ENCODE results near the gene MAP2K5.

The MAP2K5 gene

DNA sequence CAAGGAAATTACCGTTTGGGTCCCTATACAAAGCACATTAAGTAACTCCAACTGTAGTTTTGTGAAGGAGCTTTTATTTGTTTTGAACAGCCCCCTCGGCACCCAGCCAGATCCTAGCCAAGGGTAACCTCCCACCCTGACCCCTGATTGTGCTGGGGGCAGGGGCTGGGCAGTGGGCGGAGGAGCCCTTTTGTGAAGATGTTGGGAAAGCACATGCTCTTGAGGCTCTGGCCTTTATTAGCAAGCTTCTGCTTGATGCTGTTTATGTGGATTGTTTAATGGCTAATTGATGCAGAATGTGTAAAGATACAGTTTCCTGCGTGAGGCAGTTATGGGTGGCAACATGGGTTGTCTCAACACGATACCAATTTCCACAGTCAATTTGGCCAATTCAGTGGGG, 136.5 kb downstream of the MAP2K5 start:
- no peak for DNase-seq

DNA sequence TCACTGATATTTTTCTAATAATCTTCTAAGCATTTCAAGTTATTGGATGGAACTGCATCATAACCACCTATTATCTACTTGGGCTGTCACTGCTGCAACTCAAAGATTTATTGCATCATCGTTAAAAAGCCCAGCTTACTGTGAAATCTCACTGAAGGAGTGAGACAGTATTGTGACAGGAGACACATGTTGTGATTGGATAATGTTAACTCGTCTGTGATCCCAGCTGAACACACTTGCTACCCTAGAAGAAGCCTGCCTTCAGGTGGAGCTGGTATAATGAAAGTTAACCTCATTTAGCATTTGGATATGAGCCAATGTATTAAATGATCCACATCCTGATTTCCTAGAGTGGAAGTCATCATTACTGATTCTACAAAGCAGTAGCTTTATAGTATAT, 138.1 kb downstream of the MAP2K5 start:
- no peak for DNase-seq

DNA sequence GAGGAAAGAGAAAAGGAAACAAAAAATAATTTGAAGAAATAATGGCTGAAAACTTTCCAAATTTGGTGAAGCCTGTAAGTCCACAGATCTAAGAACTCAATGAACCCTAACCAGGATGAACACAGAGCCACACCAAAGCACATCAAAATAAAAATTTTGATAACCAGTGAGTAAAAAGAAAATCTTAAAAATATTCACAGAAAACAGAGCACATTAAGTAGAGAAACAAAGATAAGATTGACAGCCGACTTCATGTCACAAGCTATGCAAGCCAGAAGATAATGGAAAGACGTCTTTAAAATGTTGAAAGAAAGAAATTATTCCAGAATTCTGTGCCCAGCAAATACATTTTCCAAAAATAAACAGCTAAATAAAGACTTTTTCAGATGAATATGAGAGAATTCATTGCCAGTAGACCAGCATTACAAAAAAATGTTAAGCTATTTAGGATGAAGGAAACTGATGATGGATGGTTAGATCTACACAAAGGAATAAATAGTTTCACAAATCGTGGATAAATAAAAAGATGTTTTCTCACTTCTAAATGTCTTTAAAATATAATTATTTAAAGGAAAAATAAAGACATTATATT, 142.6 kb downstream of the MAP2K5 start:
- no peak for DNase-seq

GRCh38 chr15:67685716-67686115, 143.2 kb downstream of the MAP2K5 start:
- no peak for DNase-seq

GRCh38 chr15:67690936-67691335, 148.4 kb downstream of the MAP2K5 start:
- no peak for DNase-seq

DNA sequence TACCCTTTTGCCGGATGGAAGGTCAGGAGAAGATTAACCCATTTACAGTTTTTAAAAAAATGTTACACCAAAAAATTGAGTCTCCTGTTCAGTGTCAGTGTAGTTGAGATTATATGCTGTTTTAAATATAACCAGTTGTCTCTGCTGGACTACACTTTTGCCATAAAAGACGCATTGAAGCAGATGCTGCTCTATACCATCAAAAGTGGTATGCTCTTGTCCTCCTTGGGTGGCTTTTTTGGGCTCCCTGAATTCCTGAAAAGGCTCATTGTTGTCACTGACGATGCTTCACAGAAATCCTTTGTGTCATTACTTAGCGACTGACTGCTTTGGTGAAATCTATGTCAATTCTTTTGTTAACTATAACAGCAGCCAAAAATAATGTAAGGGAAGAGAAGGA, 148.9 kb downstream of the MAP2K5 start:
- no peak for DNase-seq

DNA sequence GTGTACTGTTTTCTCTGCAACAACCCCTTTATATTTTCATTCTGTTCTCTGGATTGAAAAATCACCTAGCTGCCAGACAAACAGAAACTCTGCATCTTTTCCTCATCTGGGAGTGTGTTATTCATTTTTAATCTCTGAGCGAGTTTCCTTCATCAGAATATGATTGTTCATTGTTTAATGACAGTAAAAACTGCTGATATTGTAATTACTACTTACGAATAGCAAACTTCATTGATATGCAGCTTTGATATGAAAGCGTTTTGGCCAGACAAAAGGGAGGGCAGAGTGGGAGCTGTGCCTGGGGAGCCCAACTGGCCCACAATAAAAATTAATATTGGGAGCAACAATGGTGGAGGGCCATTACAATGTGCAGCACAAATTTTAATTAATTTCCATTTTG, 150.1 kb downstream of the MAP2K5 start:
- no peak for DNase-seq

DNA sequence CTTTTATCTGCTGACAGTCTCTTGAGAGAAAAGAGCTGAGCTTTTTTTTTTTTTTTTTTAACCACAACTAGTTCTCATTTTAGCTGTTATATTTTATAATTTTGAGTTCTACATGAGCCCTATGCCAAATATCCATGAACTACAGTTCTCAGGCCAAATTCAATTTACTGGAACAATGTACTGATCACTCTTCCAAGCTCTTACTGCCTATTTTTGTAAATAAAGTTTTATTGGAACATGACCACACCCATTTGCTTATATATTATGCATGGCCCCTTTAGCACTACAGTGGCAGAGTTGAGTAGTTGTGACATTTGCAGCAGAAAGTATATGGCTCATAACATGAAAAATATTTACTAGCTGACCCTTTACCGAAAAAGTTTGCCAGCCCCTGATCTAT, 153.6 kb downstream of the MAP2K5 start:
- DNase-seq: no peak

DNA sequence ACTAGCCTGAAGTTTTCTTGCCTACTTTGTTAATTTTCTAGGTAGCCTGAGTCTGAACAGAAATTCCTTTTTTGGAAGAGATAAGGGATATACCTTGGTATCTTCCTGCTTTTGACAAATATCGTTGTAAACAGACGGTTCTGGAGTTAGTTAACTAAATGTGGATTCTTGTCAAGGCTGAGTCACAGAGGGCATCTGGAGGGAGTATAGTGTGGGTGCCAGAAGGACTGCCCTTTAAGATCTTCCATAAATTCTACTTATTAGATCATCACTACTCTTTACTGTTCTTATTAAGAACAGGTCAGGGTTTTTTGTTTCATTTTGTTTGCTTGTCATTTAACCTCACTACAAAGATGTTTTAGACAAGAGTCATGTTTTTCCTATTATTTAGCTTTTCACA, 157.5 kb downstream of the MAP2K5 start:
- DNase-seq: no peak

DNA sequence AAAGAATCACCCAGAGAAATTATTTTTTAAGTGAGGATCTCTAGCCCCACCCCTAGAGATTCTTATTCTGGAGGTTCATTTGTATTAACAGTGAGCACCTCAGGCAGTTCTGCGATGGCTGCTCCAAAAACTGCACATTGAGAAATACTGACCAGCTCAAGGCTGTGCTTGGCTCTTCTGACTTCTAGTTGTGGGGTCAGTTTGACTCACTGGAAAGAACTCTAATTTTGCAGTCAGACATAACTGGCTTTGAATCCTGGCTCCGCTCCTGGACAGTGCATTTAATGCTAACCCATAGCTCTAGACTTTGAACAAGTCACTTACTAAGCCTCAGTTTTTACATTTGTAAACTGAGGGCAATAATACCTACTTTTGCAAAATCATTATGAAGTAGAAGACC, 159.2 kb downstream of the MAP2K5 start:
- DNase-seq: no peak

DNA sequence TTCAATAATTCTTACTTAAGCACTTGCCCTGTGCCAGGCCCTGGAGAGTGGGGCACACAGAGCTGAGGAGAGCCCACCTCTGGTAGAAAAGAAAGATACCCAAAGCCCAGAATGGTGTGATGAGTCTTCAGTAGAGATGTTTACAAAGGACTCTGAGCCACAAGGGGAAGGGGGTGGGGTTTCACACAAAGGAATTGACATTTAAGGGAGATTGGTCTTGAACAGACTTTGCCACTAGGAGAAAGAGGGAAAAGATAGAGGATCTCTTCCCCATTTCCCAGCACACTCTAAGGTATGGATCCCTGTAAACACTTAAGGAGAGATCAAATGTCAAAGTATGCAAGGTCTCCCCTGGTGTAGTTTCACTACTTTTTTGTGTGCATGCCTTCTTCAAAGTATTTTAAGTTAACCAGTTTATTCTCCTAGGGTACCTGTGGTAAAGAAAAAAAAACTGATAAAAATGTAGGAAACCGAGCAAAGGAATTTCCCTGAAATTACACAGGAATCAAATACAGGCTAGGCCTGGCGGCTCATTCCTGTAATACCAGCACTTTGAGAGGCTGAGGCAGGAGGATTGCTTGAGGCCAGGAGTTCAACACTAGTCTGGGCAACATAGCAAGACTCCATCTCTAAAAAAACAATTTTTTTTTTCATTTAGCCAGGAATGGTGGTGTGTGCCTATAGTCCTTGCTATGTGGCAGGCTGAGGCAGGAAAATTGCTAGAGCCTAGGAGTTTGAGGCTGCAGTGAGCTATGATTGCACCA, 165.2 kb downstream of the MAP2K5 start:
- DNase-seq: no peak

- no peak for DNase-seq
Measured at GRCh38 chr15:67708500-67708899, 166.0 kb downstream of the MAP2K5 start.

DNA sequence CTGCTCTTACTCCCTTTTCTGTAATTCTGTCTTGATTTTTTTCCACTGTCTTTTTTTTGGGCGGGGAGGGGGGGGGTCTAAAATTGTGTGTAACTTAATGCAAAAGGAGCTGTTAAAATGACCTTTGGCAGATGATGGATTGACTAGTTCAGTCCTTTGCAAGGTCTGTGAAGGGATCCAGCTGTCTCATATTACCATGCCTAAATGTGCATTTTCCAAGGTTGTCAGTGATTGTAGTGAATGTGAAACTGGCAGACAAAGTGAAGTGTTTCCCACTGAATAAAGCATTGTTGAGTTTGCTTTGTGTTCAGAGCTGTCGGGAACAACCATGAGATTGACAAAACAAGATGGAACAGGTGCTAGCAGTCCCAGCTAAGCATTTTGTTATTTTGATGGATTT, 172.7 kb downstream of the MAP2K5 start:
- no peak for DNase-seq

DNA sequence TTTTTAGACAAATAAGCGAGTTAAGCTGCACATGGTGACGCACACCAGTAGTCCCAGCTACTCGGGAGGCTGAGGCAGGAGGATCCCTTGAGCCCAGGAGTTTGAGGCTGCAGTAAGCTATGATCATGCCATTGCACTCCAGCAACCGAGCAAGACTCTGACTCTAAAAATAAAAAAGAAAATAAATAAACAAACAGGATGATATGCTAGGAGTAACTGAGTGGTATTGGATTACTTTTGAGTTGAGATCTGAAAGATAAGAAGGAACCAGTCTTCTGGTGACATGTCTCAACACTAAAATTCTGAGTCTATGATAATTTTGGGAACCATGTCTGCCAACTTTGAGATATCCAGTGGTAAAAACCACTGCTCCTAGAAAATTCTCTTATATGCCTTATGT, 173.7 kb downstream of the MAP2K5 start:
- no peak for DNase-seq

DNA sequence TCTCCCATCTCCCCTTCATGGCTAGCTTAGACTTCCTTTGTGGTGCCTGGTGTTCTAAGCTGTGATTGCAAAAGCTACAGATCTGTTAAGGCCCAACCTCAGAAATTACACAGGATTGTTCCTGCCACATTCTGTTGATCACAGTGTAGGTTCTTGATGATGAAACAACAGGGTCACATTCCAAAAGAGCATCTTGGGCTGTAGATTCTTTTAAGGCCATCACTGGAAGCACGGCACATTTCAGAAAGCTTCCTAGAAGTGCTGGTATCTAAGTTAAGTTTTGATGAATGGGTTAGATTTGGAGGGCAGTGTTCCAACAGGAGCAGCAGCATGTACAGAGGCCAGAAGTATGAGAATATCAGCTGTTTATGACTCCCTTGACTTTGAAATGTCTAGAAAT, 175.3 kb downstream of the MAP2K5 start:
- DNase-seq: no peak

DNA sequence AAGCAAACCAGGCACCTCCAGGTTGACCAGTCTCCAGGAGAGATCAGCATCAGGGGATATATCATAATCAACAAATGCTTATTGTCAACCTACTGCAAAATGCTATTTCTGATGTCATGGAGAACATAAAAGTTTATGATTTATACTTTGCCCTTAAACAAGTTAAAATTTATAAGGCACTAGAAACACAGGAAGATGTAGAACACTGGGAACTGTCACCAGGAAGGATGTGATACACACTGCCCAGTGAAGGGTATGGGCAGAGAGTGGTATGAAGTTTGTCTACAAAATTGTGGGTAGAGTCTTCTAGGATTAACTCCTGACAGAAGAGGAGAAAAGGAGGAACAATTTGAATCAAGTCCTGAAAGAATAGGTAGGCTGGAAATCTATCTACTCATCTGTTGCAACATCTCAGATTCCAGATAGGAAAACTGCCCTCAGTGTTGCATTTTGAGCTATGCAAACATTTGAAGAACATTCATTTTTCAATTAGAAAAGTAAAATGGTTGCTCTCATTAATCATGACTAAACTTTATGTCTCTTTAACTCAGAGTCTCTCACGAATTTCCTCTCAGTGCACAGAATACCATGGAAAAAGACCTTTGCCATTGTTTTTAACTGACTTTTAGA, 176.9 kb downstream of the MAP2K5 start:
- no peak for DNase-seq

GRCh38 chr15:67720556-67721175, 178.2 kb downstream of the MAP2K5 start:
- no peak for DNase-seq

DNA sequence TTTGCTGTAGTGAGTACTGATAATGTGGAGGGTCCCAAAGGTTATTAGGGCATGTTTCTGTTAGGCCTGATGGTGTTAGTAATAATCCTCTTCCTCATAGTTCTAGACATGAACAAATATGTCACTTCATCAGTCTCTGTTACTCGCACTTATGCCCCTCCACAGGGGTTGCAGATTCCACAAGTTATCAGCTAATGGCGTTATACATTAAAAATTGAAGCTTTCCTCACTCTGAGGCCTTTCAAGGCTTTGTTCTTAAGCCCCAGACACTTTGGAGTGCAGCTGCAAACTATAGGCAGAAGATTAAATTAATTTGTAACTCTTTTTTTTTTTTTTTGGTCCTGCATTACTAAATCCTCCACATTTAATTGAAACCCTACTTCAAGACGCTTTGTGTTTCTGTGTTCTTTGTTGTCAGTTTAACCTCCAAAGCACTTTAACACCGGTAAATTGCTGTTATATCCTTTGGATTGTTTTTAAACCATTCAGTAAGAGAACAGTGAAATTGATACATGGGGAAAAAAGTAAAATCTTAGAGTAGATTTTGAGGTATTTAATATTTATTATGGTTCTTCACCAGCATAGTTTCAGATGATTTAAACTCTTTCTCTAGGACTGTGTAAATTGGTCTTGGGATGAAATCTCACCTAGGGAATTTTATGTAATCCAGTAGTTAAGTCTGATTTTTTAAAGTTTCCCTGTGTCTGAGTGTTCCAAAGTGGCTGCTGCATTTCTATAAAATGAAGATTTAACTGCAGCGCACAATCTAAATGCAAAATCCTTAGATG, 179.7 kb downstream of the MAP2K5 start:
- no peak for DNase-seq

DNA sequence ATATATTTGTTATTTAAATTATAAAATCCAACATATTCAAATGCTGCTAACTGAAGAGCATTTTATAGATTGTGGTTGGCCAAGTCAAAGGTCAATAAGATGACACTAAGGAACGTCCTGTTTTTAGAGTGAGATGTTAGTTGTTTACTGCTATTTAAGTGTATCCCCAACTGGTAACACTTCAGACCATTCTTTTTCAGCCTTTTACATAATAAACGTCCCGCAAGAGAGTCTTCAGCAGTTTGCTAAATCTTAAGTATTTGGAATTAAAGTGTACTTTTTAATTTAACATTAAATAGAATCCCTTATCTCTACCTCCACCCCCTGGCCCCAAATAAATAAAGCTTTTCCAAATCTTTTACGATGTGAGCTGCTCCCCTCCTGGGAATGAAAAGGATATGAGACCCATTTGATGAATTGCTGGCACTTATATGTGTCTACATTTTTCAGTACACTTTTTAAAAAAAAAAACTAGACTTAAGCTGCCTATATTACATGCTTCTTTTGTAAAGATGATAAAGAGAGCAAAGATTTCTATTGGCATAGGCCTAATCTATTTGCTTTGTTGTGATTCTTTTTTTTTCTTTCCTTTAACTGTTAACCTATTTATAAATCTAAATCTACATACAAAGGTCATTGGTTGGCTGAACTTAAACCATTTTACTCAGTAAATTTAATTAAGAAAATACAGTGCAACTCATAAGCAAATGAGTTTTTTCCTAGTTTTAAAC, 181.0 kb downstream of the MAP2K5 start:
- no peak for DNase-seq

DNA sequence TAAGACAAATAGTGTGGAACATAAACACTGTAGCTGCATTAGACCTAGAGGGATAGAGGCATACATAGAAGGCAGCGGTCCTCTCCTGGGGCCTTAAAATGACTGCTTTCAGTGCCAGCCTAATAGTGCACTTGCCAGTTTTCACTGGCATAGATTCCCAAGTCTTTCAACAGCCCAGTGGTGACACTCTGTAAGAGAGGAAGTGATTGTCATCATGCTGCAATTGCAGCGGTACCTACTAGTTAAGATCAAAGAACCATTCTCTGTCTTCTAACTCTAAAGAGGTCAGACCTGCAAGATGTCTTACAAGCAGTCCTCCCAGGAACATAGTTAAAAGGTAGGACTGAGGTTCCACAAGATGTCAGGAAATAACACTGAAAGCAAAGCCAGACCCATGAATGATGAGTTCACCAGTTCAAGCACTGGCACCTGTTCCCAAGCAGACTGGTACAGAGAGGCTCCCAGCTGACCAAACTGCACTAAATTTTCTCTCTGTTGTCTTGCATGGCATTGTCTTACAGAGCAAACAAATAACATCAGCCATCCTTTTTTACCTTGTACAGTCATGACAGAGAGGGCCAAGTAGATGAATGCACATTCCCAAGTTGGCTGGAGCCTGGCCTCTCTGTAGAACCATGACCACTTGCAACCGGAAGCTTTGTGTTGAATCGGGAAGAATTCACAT, 182.3 kb downstream of the MAP2K5 start:
- no peak for DNase-seq

DNA sequence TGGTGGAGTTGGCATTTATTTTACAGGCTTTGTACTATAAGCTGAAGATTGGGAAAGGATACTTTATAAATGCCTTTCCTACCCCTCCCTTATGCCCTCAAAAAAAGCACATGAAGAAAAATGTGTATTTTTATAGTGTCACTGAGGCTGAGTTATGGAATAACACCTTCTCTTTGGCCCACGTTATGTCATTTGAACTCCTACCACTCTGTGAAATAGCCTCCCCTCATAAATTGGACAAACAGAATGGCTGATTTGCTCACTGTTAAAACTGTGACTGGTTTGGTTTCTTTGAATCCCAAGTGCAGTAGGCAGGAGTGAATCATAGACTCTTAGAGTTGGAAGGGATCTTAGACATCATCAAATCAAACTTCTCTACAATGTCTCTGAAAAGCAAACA, 187.6 kb downstream of the MAP2K5 start:
- no peak for DNase-seq

Measured in effector CD4-positive, alpha-beta T cell (primary cell).